ENCODE data around the gene FYB1.

FYB1 gene

GRCh38 chr5:39079147-39079546 lies 140.2 kb downstream of the FYB1 start:
- DNase-seq (ENCODE audit: low read depth): no peak
- in situ Hi-C loops (cut with HindIII; ENCODE audit: low sequenced_read_pairs): no loop called here
- H3K4me3 ChIP-seq (ENCODE audit: low read depth, low read length): no peak overlapping the region
- no peak for TF ChIP-seq CTCF (IDR thresholded peaks at IDR 0.05; ENCODE audit: low read depth, low read length, missing control alignments)

- in situ Hi-C loops (cut with HindIII; ENCODE audit: low sequenced_read_pairs): no loop called here
- no peak for TF ChIP-seq CTCF (IDR thresholded peaks at IDR 0.05; ENCODE audit: low read depth, low read length, missing control alignments)
- no peak overlapping the region for H3K4me3 ChIP-seq (ENCODE audit: low read depth, low read length)
- DNase-seq (ENCODE audit: low read depth): no peak
These were observed 142.3 kb downstream of the FYB1 start for GRCh38 chr5:39076757-39077728.

GRCh38 chr5:39076101-39076756 lies 143.1 kb downstream of the FYB1 start:
- no peak for DNase-seq (ENCODE audit: low read depth)
- in situ Hi-C loops (cut with HindIII; ENCODE audit: low sequenced_read_pairs): no loop called here
- no peak for TF ChIP-seq CTCF (IDR thresholded peaks at IDR 0.05; ENCODE audit: low read depth, low read length, missing control alignments)
- no peak overlapping the region for H3K4me3 ChIP-seq (ENCODE audit: low read depth, low read length)

- H3K4me3 ChIP-seq (ENCODE audit: low read depth, low read length): peak within 1 kb of the TSS; percentile 88
- in situ Hi-C loops (cut with HindIII; ENCODE audit: low sequenced_read_pairs): no loop called here
- peak; percentile 57 for DNase-seq (ENCODE audit: low read depth)
These were observed 145.1 kb downstream of the FYB1 start, which contains the start of gene RICTOR for GRCh38 chr5:39074017-39074814. RICTOR (minus strand) TSS chr5:39074399; CDS start chr5:39074377, 22 bp downstream.

GRCh38 chr5:39073767-39074016 lies 145.7 kb downstream of the FYB1 start:
- peak overlapping the region; percentile 88 for H3K4me3 ChIP-seq (ENCODE audit: low read depth, low read length)
- no peak for TF ChIP-seq CTCF (IDR thresholded peaks at IDR 0.05; ENCODE audit: low read depth, low read length, missing control alignments)
- in situ Hi-C loops (cut with HindIII; ENCODE audit: low sequenced_read_pairs): no loop called here
- DNase-seq (ENCODE audit: low read depth): no peak

More at GRCh38 chr5:39074017-39074814, 145.1 kb downstream of the FYB1 start, which contains the start of gene RICTOR:
- TF ChIP-seq CTCF (IDR thresholded peaks at IDR 0.05; ENCODE audit: low read depth, low read length, missing control alignments): no peak
